Uterus (tissue), 4 donors: ENCODE data around the gene GH1. TPM values are rescaled to one million over a fixed set of nuclear protein-coding genes. Genes with fewer than 3 reads are reported as not detected.
"Not testable (repeated sequence)": the region's sequence is repeated elsewhere in the genome, so short reads cannot be mapped to it uniquely, and the experiment has no call there.

ENCODE experiments used
- DNase-seq, 2 donors: peaks; one replicate each; pipeline ENCODE4 v3.0.0-alpha.2; 2019 to 2020
- H3K27ac ChIP-seq, 2 donors: fragments of 200-600 bp; sonication (generic); 1 replicate in 1 of 2; 2 replicates in 1 of 2; pipeline ENCODE4 v1.5.1; 2016 to 2018
- H3K27me3 ChIP-seq, 2 donors: fragments of 200-600 bp; sonication (generic); one replicate each; pipeline ENCODE4 v1.5.1; 2018 to 2019; ENCODE audit warnings: control low read depth in 1 of 2
- H3K36me3 ChIP-seq, 2 donors: fragments of 200-600 bp; sonication (generic); one replicate each; pipeline ENCODE4 v1.5.1; 2019; ENCODE audit warnings: control low read depth in 1 of 2
- H3K4me1 ChIP-seq, 2 donors: fragments of 200-600 bp; sonication (generic); one replicate each; pipeline ENCODE4 v1.5.1; 2018 to 2019; ENCODE audit warnings: control low read depth in 1 of 2
- H3K4me3 ChIP-seq, 2 donors: fragments of 200-600 bp; sonication (generic); 1 replicate in 1 of 2; 2 replicates in 1 of 2; pipeline ENCODE4 v1.5.1; 2018 to 2019; ENCODE audit warnings: mild to moderate bottlenecking in 1 of 2
- H3K9me3 ChIP-seq, 2 donors: fragments of 200-600 bp; sonication (generic); one replicate each; pipeline ENCODE4 v1.5.1; 2019; ENCODE audit warnings: control low read depth in 1 of 2
- POLR2A ChIP-seq, 2 donors: fragments of 450-650 bp; IDR thresholded peaks; one replicate each; pipeline ENCODE4 v1.6.1; 2016; ENCODE audit warnings: antibody characterized with exemption in 2 of 2, mild to moderate bottlenecking in 1 of 2, moderate library complexity in 1 of 2
- intact Hi-C: fragments of 100-400 bp; cut with DNase I; formaldehyde crosslinking; loops from one replicate; pipeline ENCODE4 v1.15.1; 2023; ENCODE audit warnings: low total_unique reads
- total RNA-seq, 4 donors: library from RNA; depleted of rRNA in 3 of 4; stranded (reverse); fragments of >200 nt in 3 of 4; gene quantifications; one replicate each; pipeline versions ENCODE4 v1.1.0 to v1.2.4, GENCODE V29; 2014 to 2023
- TF ChIP-seq, protein P1 (sequence below), 4 experiments: fragments of 200-600 bp in 2 of 4; fragments of 450-650 bp in 2 of 4; sonication (generic) in 2 of 4; IDR thresholded peaks; one replicate each; pipeline ENCODE4 v1.5.1; 2016 to 2019; ENCODE audit warnings: antibody characterized with exemption in 4 of 4, mild to moderate bottlenecking in 2 of 4, moderate library complexity in 1 of 4
- donor health status: DM: yes; HTN: yes; CAD: no.

Gene GH1
- total RNA-seq, 4 donors from 2014 or later: not detected

DNA sequence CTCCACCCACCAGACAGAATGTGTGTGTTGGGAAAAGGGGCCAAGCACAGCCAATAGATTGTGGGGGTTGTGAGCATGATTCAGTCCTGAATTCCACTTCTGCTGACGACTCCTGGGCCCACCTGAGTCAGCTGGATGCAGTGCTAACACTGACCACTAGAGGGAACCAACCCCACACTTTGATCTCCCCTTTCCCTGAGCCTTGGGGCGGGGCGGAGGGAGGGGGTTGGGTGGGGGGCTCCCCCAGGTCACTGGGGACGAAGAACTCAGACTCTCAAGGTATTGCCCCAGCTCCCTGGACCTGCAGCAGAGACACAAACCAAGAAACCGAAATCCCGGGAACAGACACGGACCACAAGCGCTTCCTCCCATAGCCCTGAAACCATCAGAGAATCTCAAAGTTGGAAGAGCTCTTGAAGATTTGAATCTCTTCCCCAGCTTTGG is 7.0 kb downstream of the GH1 start:
- H3K27me3 ChIP-seq: no peaks in the 10 kb centered on the region
- no peaks in the 10 kb centered on the region for H3K36me3 ChIP-seq
- no peaks in the 10 kb centered on the region for H3K9me3 ChIP-seq
- H3K27ac ChIP-seq: no peak overlapping the region
- H3K4me1 ChIP-seq: no peaks in the 10 kb centered on the region
- H3K4me3 ChIP-seq: no peak overlapping the region
- TF ChIP-seq POLR2A (IDR thresholded peaks at IDR 0.05): no peak
- TF ChIP-seq, protein P1, sequence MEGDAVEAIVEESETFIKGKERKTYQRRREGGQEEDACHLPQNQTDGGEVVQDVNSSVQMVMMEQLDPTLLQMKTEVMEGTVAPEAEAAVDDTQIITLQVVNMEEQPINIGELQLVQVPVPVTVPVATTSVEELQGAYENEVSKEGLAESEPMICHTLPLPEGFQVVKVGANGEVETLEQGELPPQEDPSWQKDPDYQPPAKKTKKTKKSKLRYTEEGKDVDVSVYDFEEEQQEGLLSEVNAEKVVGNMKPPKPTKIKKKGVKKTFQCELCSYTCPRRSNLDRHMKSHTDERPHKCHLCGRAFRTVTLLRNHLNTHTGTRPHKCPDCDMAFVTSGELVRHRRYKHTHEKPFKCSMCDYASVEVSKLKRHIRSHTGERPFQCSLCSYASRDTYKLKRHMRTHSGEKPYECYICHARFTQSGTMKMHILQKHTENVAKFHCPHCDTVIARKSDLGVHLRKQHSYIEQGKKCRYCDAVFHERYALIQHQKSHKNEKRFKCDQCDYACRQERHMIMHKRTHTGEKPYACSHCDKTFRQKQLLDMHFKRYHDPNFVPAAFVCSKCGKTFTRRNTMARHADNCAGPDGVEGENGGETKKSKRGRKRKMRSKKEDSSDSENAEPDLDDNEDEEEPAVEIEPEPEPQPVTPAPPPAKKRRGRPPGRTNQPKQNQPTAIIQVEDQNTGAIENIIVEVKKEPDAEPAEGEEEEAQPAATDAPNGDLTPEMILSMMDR (IDR thresholded peaks at IDR 0.05): peak; percentile 51 to 83 (median 64)
- peak; percentile 31 to 40 for DNase-seq
- intact Hi-C loops: loop anchor here (10.0 kb wide), 1 partner anchor 223 kb away; the partner anchor contains the start of gene ERN1

DNA sequence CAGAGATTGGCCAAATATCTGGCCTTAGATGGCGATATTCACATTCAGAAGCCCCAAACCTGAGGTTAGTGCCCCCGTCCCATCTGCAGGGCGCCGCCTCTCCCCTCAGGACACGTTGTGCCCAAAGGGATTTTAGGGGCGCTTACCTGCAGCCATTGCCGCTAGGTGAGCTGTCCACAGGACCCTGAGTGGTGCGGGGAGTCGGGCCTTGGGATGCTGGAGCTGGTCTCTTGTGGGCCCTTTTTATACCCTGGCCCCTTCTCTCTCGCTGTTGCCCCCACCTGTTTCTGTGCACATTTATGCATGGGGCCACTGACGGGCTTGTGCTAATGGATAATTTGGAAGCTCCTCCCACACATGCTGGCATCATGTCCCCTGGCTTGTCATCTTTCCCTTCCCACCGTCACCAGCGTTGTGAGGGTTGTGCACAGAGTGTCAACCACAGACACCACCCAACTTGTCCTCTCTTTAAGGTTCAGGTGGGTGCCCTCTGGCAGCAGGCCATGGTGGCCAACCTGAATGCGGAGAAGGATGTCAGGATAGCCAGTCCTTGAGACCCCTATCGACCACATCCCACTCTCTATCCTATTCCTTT is 7.5 kb downstream of the GH1 start, which contains the start of gene CSHL1:
TSS of gene CSHL1 (minus strand) at position 218 of the 595 bp plus-strand sequence. CDS start at position 156, 62 bp downstream.
- H3K27ac ChIP-seq: no peak within 1 kb of the TSS
- no peaks in the 10 kb centered on the region for H3K36me3 ChIP-seq
- TF ChIP-seq, protein P1 (IDR thresholded peaks at IDR 0.05): no peak
- TF ChIP-seq POLR2A (IDR thresholded peaks at IDR 0.05): no peak
- no peaks in the 10 kb centered on the region for H3K9me3 ChIP-seq
- no peak for DNase-seq
- H3K27me3 ChIP-seq: no peaks in the 10 kb centered on the region
- intact Hi-C loops: loop anchor here (10.0 kb wide), 1 partner anchor 224 kb away; the partner anchor contains the start of gene ERN1
- no peak within 1 kb of the TSS for H3K4me3 ChIP-seq
- H3K4me1 ChIP-seq: no peaks in the 10 kb centered on the region

DNA sequence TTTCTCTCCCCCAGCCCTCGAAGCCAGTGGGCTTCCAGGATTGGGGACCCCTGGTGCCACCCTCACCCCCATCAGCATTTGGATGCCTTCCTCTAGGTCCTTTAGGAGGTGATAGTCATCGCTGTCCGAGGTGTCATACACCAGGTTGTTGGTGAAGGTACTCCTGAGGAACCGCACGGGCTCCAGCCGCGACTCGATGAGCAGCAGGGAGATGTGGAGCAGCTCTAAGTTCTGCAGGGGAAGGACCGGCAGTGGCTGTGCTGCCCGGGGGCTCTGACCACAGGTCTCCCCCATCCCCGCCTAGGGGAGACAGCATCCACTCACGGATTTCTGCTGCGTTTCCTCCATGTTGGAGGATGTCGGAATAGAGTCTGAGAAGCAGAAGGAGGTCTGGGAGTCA is 8.5 kb downstream of the GH1 start:
- Histone ChIP-seq H3K4me1 (no peaks in the 10 kb centered on the region), H3K9me3 (no peaks in the 10 kb centered on the region), H3K27ac (no peak overlapping the region), H3K4me3 (no peak overlapping the region), H3K36me3 (no peaks in the 10 kb centered on the region), H3K27me3 (no peaks in the 10 kb centered on the region)
- intact Hi-C loops: loop anchor here (10.0 kb wide), 1 partner anchor 225 kb away; the partner anchor contains the start of gene ERN1
- no peak for DNase-seq
- no peak for TF ChIP-seq POLR2A (IDR thresholded peaks at IDR 0.05)
- TF ChIP-seq, protein P1 (IDR thresholded peaks at IDR 0.05): no peak

DNA sequence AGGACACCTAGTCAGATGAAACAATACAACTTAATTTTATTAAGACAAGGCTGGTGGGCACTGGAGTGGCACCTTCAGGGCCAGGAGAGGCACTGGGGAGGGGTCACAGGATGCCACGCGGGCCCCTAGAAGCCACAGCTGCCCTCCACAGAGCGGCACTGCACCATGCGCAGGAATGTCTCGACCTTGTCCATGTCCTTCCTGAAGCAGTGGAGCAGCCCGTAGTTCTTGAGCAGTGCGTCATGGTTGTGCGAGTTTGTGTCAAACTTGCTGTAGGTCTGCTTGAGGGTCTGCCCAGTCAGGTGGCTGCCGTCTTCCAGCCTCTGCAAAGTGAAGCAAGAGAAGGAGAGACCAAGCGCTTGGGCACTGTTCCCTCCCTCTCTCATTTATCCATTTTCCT is 9.1 kb downstream of the GH1 start:
- H3K4me3 ChIP-seq, H3K27ac ChIP-seq, intact Hi-C loops, H3K9me3 ChIP-seq, DNase-seq, H3K4me1 ChIP-seq, H3K27me3 ChIP-seq, H3K36me3 ChIP-seq: not testable (repeated sequence)

DNA sequence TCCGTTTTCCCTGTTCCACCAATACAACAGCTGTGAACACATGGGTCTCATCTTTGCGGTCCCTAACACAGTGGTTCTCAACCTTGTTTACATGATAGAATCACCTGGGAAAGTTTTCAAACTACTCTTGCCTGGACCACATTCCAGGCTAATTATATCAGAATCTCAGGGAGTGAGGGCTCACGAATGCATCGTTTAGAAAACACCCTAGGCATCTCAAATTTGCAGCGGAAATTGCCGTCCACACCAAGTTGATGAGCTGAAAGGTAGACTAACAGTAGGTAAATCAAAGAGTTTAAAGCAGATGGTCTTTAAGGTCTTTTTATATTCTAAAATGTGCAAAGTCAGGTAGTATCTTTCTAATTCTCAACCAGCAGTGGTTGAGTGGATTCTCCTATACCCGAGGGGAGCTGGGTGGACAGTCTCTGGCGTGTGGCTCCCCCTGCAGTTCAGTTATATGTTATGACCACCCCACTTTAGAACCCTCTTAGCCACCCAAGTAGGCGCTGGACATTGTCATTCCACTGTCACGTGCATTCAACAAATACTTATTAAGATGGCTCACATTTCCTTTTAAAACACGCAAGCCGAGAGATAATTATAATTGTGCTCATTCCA is 11.4 kb downstream of the GH1 start:
- H3K4me1 ChIP-seq, H3K27me3 ChIP-seq, H3K9me3 ChIP-seq, intact Hi-C loops, H3K27ac ChIP-seq, H3K4me3 ChIP-seq, H3K36me3 ChIP-seq, DNase-seq: not testable (repeated sequence)

DNA sequence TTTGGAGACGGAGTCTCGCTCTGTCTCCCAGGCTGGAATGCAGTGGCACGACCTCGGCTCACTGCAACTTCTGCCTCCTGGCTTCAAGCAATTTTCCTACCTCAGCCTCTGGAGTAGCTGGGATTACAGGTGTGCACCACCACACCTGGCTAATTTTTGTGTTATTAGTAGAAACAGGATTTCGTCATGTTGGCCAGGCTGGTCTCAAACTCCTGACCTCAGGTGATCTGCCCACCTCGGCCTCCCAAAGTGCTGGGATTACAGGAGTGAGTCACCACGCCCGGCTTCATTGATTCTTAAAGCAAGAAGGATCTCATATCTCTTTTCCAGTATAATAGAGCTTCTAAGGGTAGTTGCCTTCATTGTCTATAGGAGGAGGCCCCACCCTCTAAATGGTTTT is 13.8 kb downstream of the GH1 start:
- H3K27me3 ChIP-seq, H3K4me3 ChIP-seq, H3K27ac ChIP-seq, DNase-seq, H3K4me1 ChIP-seq, H3K9me3 ChIP-seq, H3K36me3 ChIP-seq, intact Hi-C loops: not testable (repeated sequence)
